ENCODE measurements around the gene RPSA.

Gene RPSA

GRCh38 chr3:39433642-39434041 is 27.1 kb downstream of the RPSA start:
- DNase-seq (ENCODE audit: extremely low read depth, low read depth): no peak
- no peak for TF ChIP-seq CTCF (IDR thresholded peaks at IDR 0.05; ENCODE audit: low read depth, low read length, missing control alignments)
- no peak overlapping the region for H3K4me3 ChIP-seq (replicated peaks; ENCODE audit: low read depth, low read length)

GRCh38 chr3:39434574-39434973 is 28.1 kb downstream of the RPSA start:
- DNase-seq (ENCODE audit: extremely low read depth, low read depth): no peak
- TF ChIP-seq CTCF (IDR thresholded peaks at IDR 0.05; ENCODE audit: low read depth, low read length, missing control alignments): no peak
- H3K4me3 ChIP-seq (replicated peaks; ENCODE audit: low read depth, low read length): no peak overlapping the region

- no peak for TF ChIP-seq CTCF (IDR thresholded peaks at IDR 0.05; ENCODE audit: low read depth, low read length, missing control alignments)
- DNase-seq (ENCODE audit: extremely low read depth, low read depth): no peak
- H3K4me3 ChIP-seq (replicated peaks; ENCODE audit: low read depth, low read length): no peak overlapping the region
These were observed 28.7 kb downstream of the RPSA start for GRCh38 chr3:39435006-39435748.

GRCh38 chr3:39438880-39439279 is 32.4 kb downstream of the RPSA start:
- no peak overlapping the region for H3K4me3 ChIP-seq (replicated peaks; ENCODE audit: low read depth, low read length)
- no peak for DNase-seq (ENCODE audit: extremely low read depth, low read depth)
- no peak for TF ChIP-seq CTCF (IDR thresholded peaks at IDR 0.05; ENCODE audit: low read depth, low read length, missing control alignments)

- no peak for TF ChIP-seq CTCF (IDR thresholded peaks at IDR 0.05; ENCODE audit: low read depth, low read length, missing control alignments)
- H3K4me3 ChIP-seq (replicated peaks; ENCODE audit: low read depth, low read length): no peak overlapping the region
- DNase-seq (ENCODE audit: extremely low read depth, low read depth): no peak
These were observed 33.8 kb downstream of the RPSA start for GRCh38 chr3:39440316-39440715.

GRCh38 chr3:39443530-39443929 is 37.0 kb downstream of the RPSA start:
- H3K4me3 ChIP-seq (replicated peaks; ENCODE audit: low read depth, low read length): no peak overlapping the region
- no peak for TF ChIP-seq CTCF (IDR thresholded peaks at IDR 0.05; ENCODE audit: low read depth, low read length, missing control alignments)
- no peak for DNase-seq (ENCODE audit: extremely low read depth, low read depth)

- DNase-seq (ENCODE audit: extremely low read depth, low read depth): no peak
- TF ChIP-seq CTCF (IDR thresholded peaks at IDR 0.05; ENCODE audit: low read depth, low read length, missing control alignments): no peak
- H3K4me3 ChIP-seq (replicated peaks; ENCODE audit: low read depth, low read length): no peak overlapping the region
These were observed 39.4 kb downstream of the RPSA start for GRCh38 chr3:39445927-39446326.

All from HFF-Myc (cell line).